HepG2 (cell line): Measurements from ENCODE around the gene ATP6V0A1. TPM values are rescaled to one million over a fixed set of nuclear protein-coding genes. Genes with fewer than 3 reads are reported as not detected.

Experiments
- ATAC-seq: fragments of 200-7000 bp; cut with Tn5 transposase; 3 replicates; pipeline ENCODE4 v1.9.1; 2020; ENCODE audit warnings: mild to moderate bottlenecking, moderate library complexity
- BruUV-seq: library from RNA; stranded (reverse); fragments of 400-500 nt; replicated peaks from 2 replicates; lab custom pipeline; 2021; lab: Mats Ljungman, UMichigan
- CTCF ChIA-PET: fragments of 300-600 bp; formaldehyde crosslinking; extraction: SDS; loops from one replicate; lab custom pipeline; 2021; ENCODE audit warnings: low total read pairs, inconsistent platforms, low intra/inter-chr PET ratio; lab: Yijun Ruan, JAX
- POLR2A ChIA-PET: fragments of 350-600 bp; sonication (Branson Sonifier 250); formaldehyde crosslinking; loops from one replicate; lab custom pipeline; 2020; ENCODE audit warnings: antibody characterized with exemption, inconsistent platforms; lab: Yijun Ruan, JAX
- DNase-seq: peaks from one replicate; pipeline ENCODE4 v3.0.0-alpha.2; 2015; ENCODE audit warnings: low spot score
- FAIRE-seq: peaks from 3 replicates; lab custom pipeline; 2011; peaks lifted over from hg19 to GRCh38; lab: Jason Lieb, UNC
- H2AFZ ChIP-seq: one replicate; pipeline ENCODE4 v1.6.1; 2011; ENCODE audit warnings: low read length, inconsistent platforms
- H3K27ac ChIP-seq: fragments of 300-600 bp; 3 replicates; pipeline ENCODE4 v1.8.0; 2011; ENCODE audit warnings: mixed run types, mild to moderate bottlenecking, mixed read lengths, low read length, inconsistent platforms; ENCODE audit not compliant: insufficient read depth; ENCODE audit errors: extremely low read length
- H3K27me3 ChIP-seq, 2 experiments: fragments of 200-600 bp in 1 of 2; 2 replicates in 1 of 2; 3 replicates in 1 of 2; pipeline versions ENCODE4 v1.6.0 to v1.8.0; 2011; ENCODE audit warnings: low read length in 2 of 2, mild to moderate bottlenecking in 2 of 2, moderate library complexity in 2 of 2, inconsistent platforms in 1 of 2; ENCODE audit not compliant: insufficient read depth in 2 of 2, control insufficient read depth in 1 of 2
- H3K36me3 ChIP-seq, 2 experiments: fragments of 200-600 bp in 1 of 2; replicated peaks in 1 of 2; 2 replicates in 1 of 2; 3 replicates in 1 of 2; pipeline versions ENCODE4 v1.5.1 to v1.8.0; 2011; ENCODE audit warnings: low read length in 2 of 2, inconsistent platforms in 1 of 2; ENCODE audit not compliant: insufficient read depth in 2 of 2, control insufficient read depth in 1 of 2
- H3K4me1 ChIP-seq: 2 replicates; pipeline ENCODE4 v1.5.1; 2012; ENCODE audit warnings: low read length, inconsistent platforms; ENCODE audit not compliant: insufficient read depth
- H3K4me2 ChIP-seq: 2 replicates; pipeline ENCODE4 v1.6.0; 2011; ENCODE audit warnings: low read depth, low read length, inconsistent platforms
- H3K4me3 ChIP-seq, 3 experiments: fragments of 200-600 bp in 1 of 3; sonication (generic), shearing (Covaris generic) in 1 of 3; replicated peaks in 1 of 3; 2 replicates each; pipeline ENCODE4 v1.5.1; 2011 to 2016; ENCODE audit warnings: low read length in 3 of 3, inconsistent platforms in 2 of 3, low read depth in 2 of 3, mild to moderate bottlenecking in 2 of 3, control low read depth in 1 of 3, mixed read lengths in 1 of 3; ENCODE audit not compliant: insufficient read depth in 1 of 3
- H3K79me2 ChIP-seq: one replicate; pipeline ENCODE4 v1.6.1; 2011; ENCODE audit warnings: low read length, inconsistent platforms; ENCODE audit not compliant: insufficient read depth
- H3K9ac ChIP-seq: 2 replicates; pipeline ENCODE4 v1.6.0; 2011; ENCODE audit warnings: mild to moderate bottlenecking, low read depth, low read length, inconsistent platforms; ENCODE audit not compliant: insufficient read depth
- H3K9me3 ChIP-seq: 2 replicates; pipeline ENCODE4 v1.5.1; 2012; ENCODE audit warnings: mild to moderate bottlenecking, low read length
- H4K20me1 ChIP-seq: 2 replicates; pipeline ENCODE4 v1.6.0; 2011; ENCODE audit warnings: inconsistent platforms, mild to moderate bottlenecking, low read length, moderate library complexity; ENCODE audit not compliant: insufficient read depth
- FOXA3 ChIP-seq: IDR thresholded peaks from 2 replicates; pipeline ENCODE4 v1.6.1; 2016; ENCODE audit warnings: missing genetic modification reagents, missing compliant biosample characterization
- MAZ ChIP-seq, 2 experiments: sonication (generic) in 1 of 2; formaldehyde crosslinking in 1 of 2; IDR thresholded peaks; 2 replicates each; pipeline versions ENCODE4 v1.5.0 to v1.6.1; 2012 to 2020; ENCODE audit warnings: low read depth in 2 of 2, mild to moderate bottlenecking in 2 of 2, borderline replicate concordance in 1 of 2, improper control_type of control experiment in 1 of 2, low read length in 1 of 2, missing genetic modification reagents in 1 of 2, moderate library complexity in 1 of 2
- MIER3 ChIP-seq: IDR thresholded peaks from 2 replicates; pipeline ENCODE4 v1.6.1; 2016; ENCODE audit warnings: missing compliant biosample characterization, borderline replicate concordance
- NFKBIZ ChIP-seq: IDR thresholded peaks from 2 replicates; pipeline ENCODE4 v1.6.1; 2018; ENCODE audit warnings: missing genetic modification reagents, missing compliant biosample characterization
- NR2C2 ChIP-seq: sonication (generic); formaldehyde crosslinking; IDR thresholded peaks from 2 replicates; pipeline ENCODE4 v1.4.0; 2020; ENCODE audit warnings: missing genetic modification reagents, mild to moderate bottlenecking, moderate library complexity, borderline replicate concordance
- PCBP1 ChIP-seq: fragments of 200-400 bp; formaldehyde crosslinking; IDR thresholded peaks from 2 replicates; pipeline ENCODE4 v1.6.1; 2017; ENCODE audit warnings: mild to moderate bottlenecking, low read depth, low read length, borderline replicate concordance
- RBM22 ChIP-seq: fragments of 200-400 bp; formaldehyde crosslinking; optimal IDR thresholded peaks from 2 replicates; pipeline ENCODE3; 2017; ENCODE audit warnings: mild to moderate bottlenecking, low read length, moderate library complexity
- RFX5 ChIP-seq: IDR thresholded peaks from 2 replicates; pipeline ENCODE4 v1.6.1; 2011; ENCODE audit warnings: low read depth, low read length, improper control_type of control experiment
- SRSF4 ChIP-seq: fragments of 200-400 bp; formaldehyde crosslinking; IDR thresholded peaks from one replicate; pipeline ENCODE4 v1.6.1; 2018; ENCODE audit warnings: mild to moderate bottlenecking, low read depth, low read length, moderate library complexity; ENCODE audit not compliant: poor library complexity, severe bottlenecking
- ZBTB38 ChIP-seq: sonication (generic); formaldehyde crosslinking; IDR thresholded peaks from 2 replicates; pipeline ENCODE4 v1.5.1; 2020; ENCODE audit warnings: mild to moderate bottlenecking, missing genetic modification reagents
- ZFAT ChIP-seq: sonication (generic); formaldehyde crosslinking; conservative IDR thresholded peaks from 2 replicates; pipeline ENCODE4 v1.8.1; 2023; ENCODE audit warnings: missing genetic modification reagents, inconsistent platforms
- ZIK1 ChIP-seq: sonication (generic); formaldehyde crosslinking; IDR thresholded peaks from 2 replicates; pipeline ENCODE4 v1.5.0; 2020; ENCODE audit warnings: mild to moderate bottlenecking, low read depth, missing genetic modification reagents, borderline replicate concordance
- ZNF160 ChIP-seq: sonication (generic); formaldehyde crosslinking; IDR thresholded peaks from 2 replicates; pipeline ENCODE4 v1.8.0; 2022; ENCODE audit warnings: mild to moderate bottlenecking, inconsistent platforms, missing genetic modification reagents
- ZNF205 ChIP-seq: IDR thresholded peaks from 2 replicates; pipeline ENCODE4 v1.6.1; 2018; ENCODE audit warnings: missing biosample characterization, missing genetic modification reagents
- ZNF253 ChIP-seq: sonication (generic); formaldehyde crosslinking; IDR thresholded peaks from 2 replicates; pipeline ENCODE4 v1.8.0; 2022; ENCODE audit warnings: mild to moderate bottlenecking, missing genetic modification reagents, borderline replicate concordance
- ZNF652 ChIP-seq: IDR thresholded peaks from 2 replicates; pipeline ENCODE4 v1.6.1; 2016; ENCODE audit warnings: low read depth, borderline replicate concordance
- ZNF746 ChIP-seq: sonication (generic); formaldehyde crosslinking; IDR thresholded peaks from 2 replicates; pipeline ENCODE4 v1.8.0; 2022; ENCODE audit warnings: mild to moderate bottlenecking, missing genetic modification reagents
- ZNF790 ChIP-seq: sonication (generic); formaldehyde crosslinking; IDR thresholded peaks from 2 replicates; pipeline ENCODE4 v1.8.0; 2022; ENCODE audit warnings: missing genetic modification reagents, mild to moderate bottlenecking, borderline replicate concordance
- WGBS: methylation state at CpG from one replicate; pipeline ENCODE4 v1.1.6; 2017; ENCODE audit warnings: low lambda C conversion rate; 5-methylcytosine and 5-hydroxymethylcytosine counted together
- in situ Hi-C: cut with HindIII; loops from 2 replicates; pipeline ENCODE4 v1.10.0; 2017; ENCODE audit warnings: low pct_unique_long_range_greater_than_20kb; ENCODE audit not compliant: extremely low pct_ligation_motif_present
- intact Hi-C: fragments of 100-400 bp; cut with micrococcal nuclease; formaldehyde crosslinking; loops from one replicate; pipeline ENCODE4 v1.10.0; 2022; ENCODE audit not compliant: unreplicated experiment
- polyA plus RNA-seq, 8 experiments: library from polyadenylated mRNA; depleted of rRNA in 3 of 8; stranded (reverse) in 7 of 8; unstranded in 1 of 8; fragments of >200 nt; fragmentation: Illumina TruSeq in 4 of 8; extraction: Trizol in 4 of 8; gene quantifications; 2 replicates each; pipeline versions ENCODE4 v1.2.1 to v1.2.3, GENCODE V29; 2011 to 2016; ENCODE audit warnings: low read depth in 4 of 8, missing spikeins in 1 of 8, mixed read lengths in 1 of 8; ENCODE audit not compliant: insufficient read depth in 1 of 8
- total RNA-seq, 5 experiments: library from RNA; depleted of rRNA; stranded (reverse); fragments of >200 nt; fragmentation: Illumina TruSeq; extraction: Trizol; gene quantifications; 2 replicates each; pipeline ENCODE4 v1.2.3, GENCODE V29; 2016; ENCODE audit warnings: low read depth in 1 of 5
- TF ChIP-seq, protein P1 (sequence below): sonication (generic); formaldehyde crosslinking; conservative IDR thresholded peaks from 2 replicates; pipeline ENCODE4 v1.8.0; 2022; ENCODE audit warnings: missing genetic modification reagents
- TF ChIP-seq, protein P2 (sequence below): sonication (generic); formaldehyde crosslinking; IDR thresholded peaks from 2 replicates; pipeline ENCODE4 v1.5.1; 2020; ENCODE audit warnings: mild to moderate bottlenecking, missing genetic modification reagents, borderline replicate concordance
- TF ChIP-seq, protein P3 (sequence below): sonication (generic); formaldehyde crosslinking; IDR thresholded peaks from 2 replicates; pipeline ENCODE4 v1.4.0; 2020; ENCODE audit warnings: missing genetic modification reagents, low read depth, mild to moderate bottlenecking, borderline replicate concordance

Gene ATP6V0A1
- total and polyA plus RNA-seq, 2 of the 13 experiments (the other 11 are each of a cell fraction or from before 2014, with no cell fraction given), result 27.9 to 54.1 TPM

DNA sequence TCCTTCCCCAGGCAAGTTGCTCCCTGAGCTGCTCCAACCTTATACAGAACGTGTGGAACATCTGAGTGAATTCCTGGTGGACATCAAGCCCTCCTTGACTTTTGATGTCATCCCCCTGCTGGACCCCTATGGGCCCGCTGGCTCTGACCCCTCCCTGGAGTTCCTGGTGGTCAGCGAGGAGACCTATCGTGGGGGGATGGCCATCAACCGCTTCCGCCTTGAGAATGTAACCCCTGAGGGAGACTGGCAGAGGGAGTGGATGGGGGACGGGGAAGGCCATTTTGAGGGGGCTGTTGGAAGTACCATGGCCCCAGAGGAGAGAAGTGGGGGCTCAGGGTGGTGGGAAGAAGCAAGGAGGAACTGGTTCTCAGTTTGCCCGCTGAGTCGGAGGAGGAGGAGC, 105.3 kb downstream of the ATP6V0A1 start:
- Histone ChIP-seq H4K20me1 (no peaks in the 10 kb centered on the region), H3K27ac (peak overlapping the region; percentile 91), H3K4me2 (peak overlapping the region; percentile 82), H3K27me3 (no peaks in the 10 kb centered on the region; a peak in 1 of 5 replicates), H3K9ac (peak overlapping the region; percentile 94), H3K79me2 (peaks cover 42% of the 10 kb centered on the region), H2AFZ (no peak overlapping the region), H3K4me1 (peaks cover 69% of the 10 kb centered on the region), H3K9me3 (no peaks in the 10 kb centered on the region), H3K4me3 (peak overlapping the region; percentile 66 to 91 (median 79)), H3K36me3 (peaks cover 16 to 32% of the 10 kb centered on the region in 2 experiments)
- DNase-seq, result no peak
- no peak for FAIRE-seq
- no peak for ATAC-seq
- in situ Hi-C loops (no loop called here), intact Hi-C loops (no loop called here)
- 91% methylated on average over 9 of the region's 9 CpGs for WGBS
- CTCF ChIA-PET, result no interaction called here
- BruUV-seq, result no TSS peak
- POLR2A ChIA-PET, result interaction anchor here (0.7 to 8.5 kb wide), 13 partner anchors 11 to 260 kb away, joined by 3 to 128 read pairs (median 11); partner anchors contain the start of genes BECN1, CNTD1, COA3 and HSD17B1
- TF ChIP-seq, protein P1, sequence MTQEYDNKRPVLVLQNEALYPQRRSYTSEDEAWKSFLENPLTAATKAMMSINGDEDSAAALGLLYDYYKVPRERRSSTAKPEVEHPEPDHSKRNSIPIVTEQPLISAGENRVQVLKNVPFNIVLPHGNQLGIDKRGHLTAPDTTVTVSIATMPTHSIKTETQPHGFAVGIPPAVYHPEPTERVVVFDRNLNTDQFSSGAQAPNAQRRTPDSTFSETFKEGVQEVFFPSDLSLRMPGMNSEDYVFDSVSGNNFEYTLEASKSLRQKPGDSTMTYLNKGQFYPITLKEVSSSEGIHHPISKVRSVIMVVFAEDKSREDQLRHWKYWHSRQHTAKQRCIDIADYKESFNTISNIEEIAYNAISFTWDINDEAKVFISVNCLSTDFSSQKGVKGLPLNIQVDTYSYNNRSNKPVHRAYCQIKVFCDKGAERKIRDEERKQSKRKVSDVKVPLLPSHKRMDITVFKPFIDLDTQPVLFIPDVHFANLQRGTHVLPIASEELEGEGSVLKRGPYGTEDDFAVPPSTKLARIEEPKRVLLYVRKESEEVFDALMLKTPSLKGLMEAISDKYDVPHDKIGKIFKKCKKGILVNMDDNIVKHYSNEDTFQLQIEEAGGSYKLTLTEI (CRISPR knock-in tag), result no peak
- TF ChIP-seq, protein P2, sequence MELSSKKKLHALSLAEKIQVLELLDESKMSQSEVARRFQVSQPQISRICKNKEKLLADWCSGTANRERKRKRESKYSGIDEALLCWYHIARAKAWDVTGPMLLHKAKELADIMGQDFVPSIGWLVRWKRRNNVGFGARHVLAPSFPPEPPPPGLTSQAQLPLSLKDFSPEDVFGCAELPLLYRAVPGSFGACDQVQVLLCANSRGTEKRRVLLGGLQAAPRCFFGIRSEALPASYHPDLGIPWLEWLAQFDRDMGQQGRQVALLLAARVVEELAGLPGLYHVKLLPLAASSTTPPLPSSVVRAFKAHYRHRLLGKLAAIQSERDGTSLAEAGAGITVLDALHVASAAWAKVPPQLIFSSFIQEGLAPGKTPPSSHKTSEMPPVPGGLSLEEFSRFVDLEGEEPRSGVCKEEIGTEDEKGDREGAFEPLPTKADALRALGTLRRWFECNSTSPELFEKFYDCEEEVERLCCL (CRISPR knock-in tag), result 0 out of 2 replicates have a peak, but pooled peaks have one; percentile 15
- TF ChIP-seq ZNF652 (CRISPR knock-in tag) (no peak), ZNF746 (0 out of 2 replicates have a peak, but pooled peaks have one; percentile 58), ZNF253 (CRISPR knock-in tag) (0 out of 2 replicates have a peak, but pooled peaks have one; percentile 63), NFKBIZ (no peak), MIER3 (CRISPR knock-in tag) (no peak), FOXA3 (CRISPR knock-in tag) (no peak), ZFAT (CRISPR knock-in tag) (no peak), RBM22 (peak; percentile 11), SRSF4 (no peak), RFX5 (no peak), NR2C2 (CRISPR knock-in tag) (no peak), MAZ (IDR thresholded peaks at IDR 0.05; ENCODE audit: borderline replicate concordance, low read depth, low read length) (no peak), MAZ (CRISPR knock-in tag; IDR thresholded peaks at IDR 0.05; ENCODE audit: low read depth) (0 out of 2 replicates have a peak, but pooled peaks have one; percentile 13), ZNF160 (CRISPR knock-in tag) (no peak), ZBTB38 (CRISPR knock-in tag) (peak; percentile 69; the same call in 1 of the 2 replicates), ZNF205 (CRISPR knock-in tag) (no peak), ZIK1 (CRISPR knock-in tag) (no peak), ZNF790 (CRISPR knock-in tag) (no peak), PCBP1 (0 out of 2 replicates have a peak, but pooled peaks have one; percentile 50)
- TF ChIP-seq, protein P3, sequence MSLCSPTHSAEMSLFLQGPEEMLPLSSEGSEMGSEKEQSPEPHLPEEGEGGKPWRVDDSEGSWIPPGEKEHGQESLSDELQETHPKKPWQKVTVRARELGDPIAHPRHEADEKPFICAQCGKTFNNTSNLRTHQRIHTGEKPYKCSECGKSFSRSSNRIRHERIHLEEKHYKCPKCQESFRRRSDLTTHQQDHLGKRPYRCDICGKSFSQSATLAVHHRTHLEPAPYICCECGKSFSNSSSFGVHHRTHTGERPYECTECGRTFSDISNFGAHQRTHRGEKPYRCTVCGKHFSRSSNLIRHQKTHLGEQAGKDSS (CRISPR knock-in tag), result 0 out of 2 replicates have a peak, but pooled peaks have one; percentile 30
